ENCODE measurements around the gene CTTN.
"Not testable (repeated sequence)": the region's sequence is repeated elsewhere in the genome, so short reads cannot be mapped to it uniquely, and the experiment has no call there.

The CTTN gene

GRCh38 chr11:70448983-70449567 is 50.7 kb downstream of the CTTN start:
- Histone ChIP-seq H3K36me3 (ENCODE audit: control insufficient read depth, insufficient read depth, low read length) (no peaks in the 10 kb centered on the region), H3K4me3 (replicated peaks; ENCODE audit: low read depth, low read length) (no peak overlapping the region), H3K27me3 (replicated peaks; ENCODE audit: control insufficient read depth, insufficient read depth, low read length) (no peaks in the 10 kb centered on the region)
- TF ChIP-seq, protein P1, sequence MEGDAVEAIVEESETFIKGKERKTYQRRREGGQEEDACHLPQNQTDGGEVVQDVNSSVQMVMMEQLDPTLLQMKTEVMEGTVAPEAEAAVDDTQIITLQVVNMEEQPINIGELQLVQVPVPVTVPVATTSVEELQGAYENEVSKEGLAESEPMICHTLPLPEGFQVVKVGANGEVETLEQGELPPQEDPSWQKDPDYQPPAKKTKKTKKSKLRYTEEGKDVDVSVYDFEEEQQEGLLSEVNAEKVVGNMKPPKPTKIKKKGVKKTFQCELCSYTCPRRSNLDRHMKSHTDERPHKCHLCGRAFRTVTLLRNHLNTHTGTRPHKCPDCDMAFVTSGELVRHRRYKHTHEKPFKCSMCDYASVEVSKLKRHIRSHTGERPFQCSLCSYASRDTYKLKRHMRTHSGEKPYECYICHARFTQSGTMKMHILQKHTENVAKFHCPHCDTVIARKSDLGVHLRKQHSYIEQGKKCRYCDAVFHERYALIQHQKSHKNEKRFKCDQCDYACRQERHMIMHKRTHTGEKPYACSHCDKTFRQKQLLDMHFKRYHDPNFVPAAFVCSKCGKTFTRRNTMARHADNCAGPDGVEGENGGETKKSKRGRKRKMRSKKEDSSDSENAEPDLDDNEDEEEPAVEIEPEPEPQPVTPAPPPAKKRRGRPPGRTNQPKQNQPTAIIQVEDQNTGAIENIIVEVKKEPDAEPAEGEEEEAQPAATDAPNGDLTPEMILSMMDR (IDR thresholded peaks at IDR 0.05; ENCODE audit: insufficient read depth, low read length, poor library complexity, severe bottlenecking): peak; percentile 57
- DNase-seq (ENCODE audit: extremely low read depth, insufficient read length): no peak

- Histone ChIP-seq H3K36me3 (ENCODE audit: control insufficient read depth, insufficient read depth, low read length) (no peaks in the 10 kb centered on the region), H3K4me3 (replicated peaks; ENCODE audit: low read depth, low read length) (no peak overlapping the region), H3K27me3 (replicated peaks; ENCODE audit: control insufficient read depth, insufficient read depth, low read length) (no peaks in the 10 kb centered on the region)
- TF ChIP-seq, protein P1 (IDR thresholded peaks at IDR 0.05; ENCODE audit: insufficient read depth, low read length, poor library complexity, severe bottlenecking): no peak
- peak; percentile 50 for DNase-seq (ENCODE audit: extremely low read depth, insufficient read length)
These were observed 56.0 kb downstream of the CTTN start for GRCh38 chr11:70454197-70454767.

GRCh38 chr11:70454811-70455210 is 56.5 kb downstream of the CTTN start:
- not testable (repeated sequence) for H3K4me3 ChIP-seq (replicated peaks; ENCODE audit: low read depth, low read length); H3K27me3 ChIP-seq (replicated peaks; ENCODE audit: control insufficient read depth, insufficient read depth, low read length); DNase-seq (ENCODE audit: extremely low read depth, insufficient read length); H3K36me3 ChIP-seq (ENCODE audit: control insufficient read depth, insufficient read depth, low read length)

- no peak for DNase-seq (ENCODE audit: extremely low read depth, insufficient read length)
- Histone ChIP-seq H3K36me3 (ENCODE audit: control insufficient read depth, insufficient read depth, low read length) (no peaks in the 10 kb centered on the region), H3K27me3 (replicated peaks; ENCODE audit: control insufficient read depth, insufficient read depth, low read length) (no peaks in the 10 kb centered on the region), H3K4me3 (replicated peaks; ENCODE audit: low read depth, low read length) (no peak overlapping the region)
- TF ChIP-seq, protein P1 (IDR thresholded peaks at IDR 0.05; ENCODE audit: insufficient read depth, low read length, poor library complexity, severe bottlenecking): no peak
These were observed 57.0 kb downstream of the CTTN start for GRCh38 chr11:70455354-70455753.

- TF ChIP-seq, protein P1 (IDR thresholded peaks at IDR 0.05; ENCODE audit: insufficient read depth, low read length, poor library complexity, severe bottlenecking): no peak
- Histone ChIP-seq H3K27me3 (replicated peaks; ENCODE audit: control insufficient read depth, insufficient read depth, low read length) (no peaks in the 10 kb centered on the region; the same call in 1 of the 2 replicates), H3K36me3 (ENCODE audit: control insufficient read depth, insufficient read depth, low read length) (no peaks in the 10 kb centered on the region), H3K4me3 (replicated peaks; ENCODE audit: low read depth, low read length) (no peak overlapping the region)
- DNase-seq (ENCODE audit: extremely low read depth, insufficient read length): no peak
These were observed 58.7 kb downstream of the CTTN start for GRCh38 chr11:70456921-70457532.

GRCh38 chr11:70458736-70459135 is 60.4 kb downstream of the CTTN start:
- no peak for DNase-seq (ENCODE audit: extremely low read depth, insufficient read length)
- H3K27me3 ChIP-seq (replicated peaks; ENCODE audit: control insufficient read depth, insufficient read depth, low read length): no peaks in the 10 kb centered on the region; the same call in 1 of the 2 replicates
- no peak overlapping the region for H3K4me3 ChIP-seq (replicated peaks; ENCODE audit: low read depth, low read length)

More at GRCh38 chr11:70458736-70459135, 60.4 kb downstream of the CTTN start:
- TF ChIP-seq, protein P1 (IDR thresholded peaks at IDR 0.05; ENCODE audit: insufficient read depth, low read length, poor library complexity, severe bottlenecking): no peak
- no peaks in the 10 kb centered on the region for H3K36me3 ChIP-seq (ENCODE audit: control insufficient read depth, insufficient read depth, low read length)

All from GM06990 (cell line).